Vagina (tissue), 2 donors: Measurements from ENCODE around the gene ARHGAP45. TPM values are rescaled to one million over a fixed set of nuclear protein-coding genes. Genes with fewer than 3 reads are reported as not detected.

Source experiments
- DNase-seq, 2 donors: peaks; one replicate each; pipeline ENCODE4 v3.0.0-alpha.2; 2017; ENCODE audit errors: extremely low spot score in 2 of 2
- H3K27ac ChIP-seq: fragments of 200-600 bp; sonication (generic); one replicate; pipeline ENCODE4 v1.5.1; 2019
- H3K27me3 ChIP-seq: fragments of 200-600 bp; sonication (generic); one replicate; pipeline ENCODE4 v1.5.1; 2019
- H3K36me3 ChIP-seq, 2 donors: fragments of 200-600 bp; sonication (generic); one replicate each; pipeline ENCODE4 v1.5.1; 2017 to 2019
- H3K4me1 ChIP-seq: fragments of 200-600 bp; sonication (generic); one replicate; pipeline ENCODE4 v1.5.1; 2019
- H3K4me3 ChIP-seq, 2 donors: fragments of 200-600 bp; sonication (generic); 1 replicate in 1 of 2; 2 replicates in 1 of 2; pipeline ENCODE4 v1.5.1; 2016 to 2019
- H3K9me3 ChIP-seq: fragments of 200-600 bp; sonication (generic); one replicate; pipeline ENCODE4 v1.5.1; 2019
- CTCF ChIP-seq, 3 experiments: fragments of 450-650 bp in 2 of 3; fragments of 200-600 bp in 1 of 3; sonication (generic) in 1 of 3; IDR thresholded peaks; one replicate each; pipeline ENCODE4 v1.5.1; 2017 to 2019; ENCODE audit warnings: antibody characterized with exemption in 3 of 3, mild to moderate bottlenecking in 2 of 3, moderate library complexity in 2 of 3
- POLR2A ChIP-seq, 2 donors: fragments of 450-650 bp; IDR thresholded peaks; one replicate each; pipeline ENCODE4 v1.6.1; 2017; ENCODE audit warnings: antibody characterized with exemption in 2 of 2, mild to moderate bottlenecking in 2 of 2, moderate library complexity in 2 of 2
- POLR2AphosphoS5 ChIP-seq, 2 donors: sonication (generic); formaldehyde crosslinking; IDR thresholded peaks; one replicate each; pipeline ENCODE4 v1.9.0; 2017; ENCODE audit warnings: antibody characterized with exemption in 2 of 2, mild to moderate bottlenecking in 2 of 2, low read depth in 1 of 2; ENCODE audit not compliant: insufficient read depth in 1 of 2
- intact Hi-C: fragments of 100-400 bp; cut with DNase I; formaldehyde crosslinking; loops from one replicate; pipeline ENCODE4 v1.15.1; 2023
- total RNA-seq: library from RNA; depleted of rRNA; stranded (reverse); fragments of >200 nt; gene quantifications from one replicate; pipeline ENCODE4 v1.2.3, GENCODE V29; 2016

The ARHGAP45 gene
- total RNA-seq = 36.8 TPM

GRCh38 chr19:1066748-1067340 is at the start of gene ARHGAP45:
Gene ARHGAP45 (plus strand): TSS chr19:1067167. CDS start chr19:1067406, 239 bp downstream.
- H3K36me3 ChIP-seq = no peaks in the 10 kb centered on the region
- no peak for TF ChIP-seq POLR2A (IDR thresholded peaks at IDR 0.05)
- no peak for TF ChIP-seq POLR2AphosphoS5 (IDR thresholded peaks at IDR 0.05; ENCODE audit: insufficient read depth in 1 of 2, low read depth in 1 of 2)
- no peak for TF ChIP-seq CTCF (IDR thresholded peaks at IDR 0.05)
- H3K27me3 ChIP-seq = no peaks in the 10 kb centered on the region
- peak within 1 kb of the TSS; percentile 41 to 48 for H3K4me3 ChIP-seq
- no peak for DNase-seq
- peaks cover 55% of the 10 kb centered on the region for H3K4me1 ChIP-seq
- no peaks in the 10 kb centered on the region for H3K9me3 ChIP-seq
- peak within 1 kb of the TSS; percentile 12 for H3K27ac ChIP-seq
- intact Hi-C loops = no loop called here

GRCh38 chr19:1017906-1018305 is 49.1 kb upstream of the ARHGAP45 start:
- Histone ChIP-seq H3K27me3 (no peaks in the 10 kb centered on the region), H3K36me3 (peaks cover 0 to 2% of the 10 kb centered on the region in 2 donors), H3K9me3 (no peaks in the 10 kb centered on the region), H3K27ac (peak overlapping the region; percentile 76), H3K4me1 (peaks cover 72% of the 10 kb centered on the region), H3K4me3 (no peak overlapping the region)
- intact Hi-C loops = no loop called here
- DNase-seq = no peak
- no peak for TF ChIP-seq CTCF (IDR thresholded peaks at IDR 0.05)
- TF ChIP-seq POLR2AphosphoS5 (IDR thresholded peaks at IDR 0.05; ENCODE audit: insufficient read depth in 1 of 2, low read depth in 1 of 2) = no peak
- TF ChIP-seq POLR2A (IDR thresholded peaks at IDR 0.05) = no peak

- intact Hi-C loops = no loop called here
- no peaks in the 10 kb centered on the region for H3K27me3 ChIP-seq
- no peak for DNase-seq
- TF ChIP-seq POLR2AphosphoS5 (IDR thresholded peaks at IDR 0.05; ENCODE audit: insufficient read depth in 1 of 2, low read depth in 1 of 2) (no peak), POLR2A (IDR thresholded peaks at IDR 0.05) (no peak), CTCF (IDR thresholded peaks at IDR 0.05) (no peak)
- no peak overlapping the region for H3K4me3 ChIP-seq
- peaks cover 72% of the 10 kb centered on the region for H3K4me1 ChIP-seq
- H3K27ac ChIP-seq = peak overlapping the region; percentile 76
- no peaks in the 10 kb centered on the region for H3K9me3 ChIP-seq
- no peaks in the 10 kb centered on the region for H3K36me3 ChIP-seq
These were observed 48.6 kb upstream of the ARHGAP45 start for GRCh38 chr19:1018393-1018792.

GRCh38 chr19:1018932-1019615 is 47.9 kb upstream of the ARHGAP45 start:
- Histone ChIP-seq H3K27me3 (no peaks in the 10 kb centered on the region), H3K36me3 (no peaks in the 10 kb centered on the region), H3K4me3 (peak overlapping the region; percentile 86 to 87), H3K4me1 (peaks cover 72% of the 10 kb centered on the region), H3K27ac (peak overlapping the region; percentile 97), H3K9me3 (no peaks in the 10 kb centered on the region)
- TF ChIP-seq CTCF (IDR thresholded peaks at IDR 0.05) (no peak), POLR2A (IDR thresholded peaks at IDR 0.05) (no peak), POLR2AphosphoS5 (IDR thresholded peaks at IDR 0.05; ENCODE audit: insufficient read depth in 1 of 2, low read depth in 1 of 2) (no peak)
- intact Hi-C loops = no loop called here
- no peak for DNase-seq

GRCh38 chr19:1019616-1019961 is 47.4 kb upstream of the ARHGAP45 start:
- DNase-seq = no peak
- Histone ChIP-seq H3K4me3 (peak overlapping the region; percentile 86 to 87), H3K27ac (peak overlapping the region; percentile 97), H3K36me3 (no peaks in the 10 kb centered on the region), H3K27me3 (no peaks in the 10 kb centered on the region), H3K4me1 (peaks cover 68% of the 10 kb centered on the region), H3K9me3 (no peaks in the 10 kb centered on the region)
- intact Hi-C loops = no loop called here
- TF ChIP-seq POLR2A (IDR thresholded peaks at IDR 0.05) (no peak), POLR2AphosphoS5 (IDR thresholded peaks at IDR 0.05; ENCODE audit: insufficient read depth in 1 of 2, low read depth in 1 of 2) (no peak), CTCF (IDR thresholded peaks at IDR 0.05) (no peak)
